ENCODE measurements around the gene MAB21L3.

MAB21L3 gene

GRCh38 chr1:116110567-116111523, at the start of gene MAB21L3:
MAB21L3 (plus strand) TSS chr1:116111399; CDS start chr1:116112616, 1,217 bp downstream.
- DNase-seq (ENCODE audit: low read depth in 2 of 2) = no peak

DNA sequence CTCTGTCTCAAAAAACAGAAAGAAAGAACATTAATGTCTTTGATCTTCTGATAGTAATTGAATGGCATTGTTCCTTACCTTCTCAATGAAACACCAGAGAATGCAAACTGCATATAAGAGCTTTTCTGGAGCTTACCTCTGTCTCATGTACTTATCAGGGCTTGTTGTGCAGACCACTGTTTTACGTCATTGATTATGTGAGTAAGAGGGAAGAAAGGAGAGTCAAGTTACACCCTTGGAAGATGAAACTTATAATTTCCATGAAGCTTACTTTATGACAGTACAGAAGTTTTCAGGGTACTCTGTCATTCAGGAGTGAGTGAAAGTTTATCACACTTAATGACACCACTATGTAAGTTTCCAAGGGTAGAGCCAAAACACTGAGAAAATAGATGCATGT, 49.0 kb upstream of the MAB21L3 start:
- no peak for DNase-seq (ENCODE audit: low read depth in 2 of 2)

DNA sequence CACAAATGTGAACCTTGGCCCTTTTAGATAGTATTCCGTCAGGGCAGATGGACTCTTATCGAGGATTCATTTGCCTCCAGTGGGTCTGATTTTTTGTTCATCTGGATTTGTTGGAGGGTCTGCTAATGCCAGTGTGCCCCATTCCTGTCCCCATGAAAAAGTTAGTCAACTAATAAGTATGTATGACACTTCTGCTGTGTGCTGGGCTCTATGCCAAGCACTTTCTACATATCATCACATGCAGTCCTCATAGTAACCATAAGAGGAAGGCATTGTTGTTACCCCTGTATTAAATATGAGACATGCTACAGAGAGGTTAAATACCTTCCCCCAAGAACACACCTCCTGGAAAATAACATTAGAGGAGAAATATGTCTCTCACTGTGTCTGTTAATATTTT, 46.6 kb upstream of the MAB21L3 start:
- DNase-seq (ENCODE audit: low read depth in 2 of 2) = no peak

- DNase-seq (ENCODE audit: low read depth in 2 of 2) = no peak
These were observed 44.2 kb upstream of the MAB21L3 start for GRCh38 chr1:116066868-116067565.

DNA sequence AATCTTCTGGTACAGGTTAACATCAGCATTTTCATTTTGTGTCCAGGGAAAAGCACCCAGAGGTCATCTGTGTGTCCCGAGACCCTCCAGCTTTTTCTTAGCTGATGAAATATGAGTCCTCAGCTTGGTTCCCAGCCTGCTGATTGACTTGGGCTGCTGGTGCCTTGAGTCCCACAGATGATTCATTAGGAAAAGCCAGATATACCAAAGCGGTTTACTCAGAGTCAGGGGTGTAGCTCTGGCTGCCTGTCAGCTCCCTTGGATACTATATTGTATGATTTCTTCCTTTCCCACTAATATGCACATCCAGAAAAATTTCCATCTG, 43.7 kb upstream of the MAB21L3 start:
- DNase-seq (ENCODE audit: low read depth in 2 of 2) = no peak

- DNase-seq (ENCODE audit: low read depth in 2 of 2) = no peak
These were observed 35.6 kb upstream of the MAB21L3 start for GRCh38 chr1:116075575-116075974.

GRCh38 chr1:116075990-116076389, 35.2 kb upstream of the MAB21L3 start:
- DNase-seq (ENCODE audit: low read depth in 2 of 2) = no peak

DNA sequence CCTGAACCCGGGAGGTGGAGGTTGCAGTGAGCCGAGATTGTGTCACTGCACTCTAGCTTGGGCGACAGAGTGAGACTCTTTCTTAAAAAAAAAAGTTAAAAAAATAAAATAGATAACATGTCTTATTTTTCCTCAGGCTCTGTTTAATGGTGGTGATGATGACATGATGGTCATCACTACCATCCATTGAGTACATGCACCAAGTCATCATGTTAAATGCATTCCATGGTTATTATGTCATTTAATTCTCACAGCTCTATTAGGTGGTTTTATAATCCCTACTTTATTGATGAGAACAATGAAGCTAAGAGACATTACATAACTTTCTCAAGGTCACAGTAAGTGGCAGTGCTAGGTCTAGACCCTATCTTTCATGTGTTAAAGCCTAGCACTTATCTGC, 34.4 kb upstream of the MAB21L3 start:
- DNase-seq (ENCODE audit: low read depth in 2 of 2) = no peak

- no peak for DNase-seq (ENCODE audit: low read depth in 2 of 2)
These were observed 32.4 kb upstream of the MAB21L3 start for GRCh38 chr1:116078699-116079223.

DNA sequence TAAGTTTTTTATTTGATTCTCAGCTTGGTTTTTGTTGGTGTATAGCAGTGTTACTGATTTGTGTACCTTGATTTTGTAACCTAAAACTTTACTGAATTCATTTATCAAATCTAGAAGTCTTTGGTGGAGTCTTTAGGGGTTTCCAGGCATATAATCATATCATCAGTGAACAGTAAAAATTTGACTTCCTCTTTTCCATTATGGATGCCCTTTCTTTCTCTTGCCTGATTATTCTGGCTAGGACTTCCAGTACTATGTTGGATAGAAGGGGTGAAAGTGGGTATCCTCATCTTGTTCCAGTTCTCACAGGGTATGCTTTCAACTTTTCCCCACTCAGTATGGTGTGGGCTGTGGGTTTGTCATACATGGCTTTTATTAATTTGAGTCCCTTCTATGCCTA, 23.6 kb upstream of the MAB21L3 start:
- no peak for DNase-seq (ENCODE audit: low read depth in 2 of 2)

DNA sequence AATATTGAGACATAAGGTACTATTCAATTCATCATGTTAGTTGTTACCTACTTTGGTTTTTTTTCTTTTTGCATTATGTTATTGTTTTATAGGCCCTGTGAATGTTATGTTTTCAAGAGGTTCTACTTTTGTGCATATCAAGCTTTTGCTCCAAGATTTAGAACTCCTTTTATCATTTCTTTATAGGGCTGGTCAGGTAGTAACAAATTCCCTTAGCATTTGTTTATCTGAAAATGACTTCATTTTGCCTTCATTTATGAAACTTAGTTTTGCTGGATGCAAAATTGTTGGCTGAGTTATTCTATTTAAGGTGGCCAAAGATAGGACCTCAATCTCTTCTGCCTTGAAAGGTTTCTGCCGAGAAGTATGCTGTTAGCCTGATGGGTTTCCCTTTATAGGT, 21.3 kb upstream of the MAB21L3 start:
- DNase-seq (ENCODE audit: low read depth in 2 of 2) = no peak

GRCh38 chr1:116091083-116091482, 20.1 kb upstream of the MAB21L3 start:
- DNase-seq (ENCODE audit: low read depth in 2 of 2) = no peak

DNA sequence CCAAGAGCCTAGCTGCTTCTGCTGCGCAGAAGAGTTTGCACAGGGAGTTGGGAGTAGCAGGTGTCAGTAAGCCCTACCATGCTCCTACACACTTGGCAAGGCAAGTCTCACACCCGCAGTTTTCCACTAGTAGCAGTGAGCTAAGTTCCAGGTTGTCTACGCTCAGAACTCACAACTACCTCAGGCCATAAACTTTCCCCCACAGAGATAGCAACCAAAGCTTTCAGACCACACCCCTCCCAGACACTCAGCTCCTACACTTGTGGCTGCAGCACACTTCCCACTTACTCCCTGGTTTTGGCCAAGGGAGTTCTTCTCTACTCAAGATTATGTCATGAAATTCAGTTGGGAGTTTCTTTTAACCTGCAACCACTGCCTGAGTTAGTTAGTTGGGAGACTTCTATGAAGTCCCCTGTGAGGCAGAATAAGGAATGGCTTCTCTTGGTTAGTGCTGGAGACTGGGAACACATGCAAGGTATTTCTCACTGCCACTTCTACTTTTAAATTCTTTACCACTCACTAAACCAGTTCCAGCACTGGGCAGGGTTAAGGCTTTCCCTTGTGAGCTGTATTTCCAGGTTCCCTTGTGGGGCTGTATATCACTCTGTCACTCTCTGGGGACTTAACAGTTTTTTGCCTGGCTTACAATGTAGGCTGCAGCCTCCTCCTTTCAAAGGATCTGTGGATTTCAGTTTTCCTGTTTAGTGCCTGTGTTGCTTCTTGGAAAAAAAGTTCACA, 18.3 kb upstream of the MAB21L3 start:
- DNase-seq (ENCODE audit: low read depth in 2 of 2) = no peak

DNA sequence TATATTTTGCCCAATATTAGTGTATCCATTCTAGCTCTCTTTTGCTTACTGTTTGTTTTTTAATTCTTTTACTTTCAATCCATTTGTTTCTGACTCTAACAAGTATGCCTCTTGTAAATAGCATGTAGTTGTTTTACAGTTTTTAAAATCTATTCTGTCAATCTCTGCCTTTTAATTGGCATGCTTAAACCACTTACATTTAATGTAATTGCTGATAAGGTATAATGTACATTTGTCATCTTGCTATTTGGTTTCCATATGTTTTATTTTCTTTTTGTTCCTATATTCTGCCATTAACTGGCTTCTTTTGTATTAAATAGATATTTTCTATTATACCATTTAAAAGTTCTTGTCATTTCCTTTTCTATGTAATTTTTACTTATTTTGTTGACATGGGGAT, 16.2 kb upstream of the MAB21L3 start:
- no peak for DNase-seq (ENCODE audit: low read depth in 2 of 2)

- DNase-seq (ENCODE audit: low read depth in 2 of 2) = no peak
These were observed 15.1 kb upstream of the MAB21L3 start for GRCh38 chr1:116096013-116096618.

DNA sequence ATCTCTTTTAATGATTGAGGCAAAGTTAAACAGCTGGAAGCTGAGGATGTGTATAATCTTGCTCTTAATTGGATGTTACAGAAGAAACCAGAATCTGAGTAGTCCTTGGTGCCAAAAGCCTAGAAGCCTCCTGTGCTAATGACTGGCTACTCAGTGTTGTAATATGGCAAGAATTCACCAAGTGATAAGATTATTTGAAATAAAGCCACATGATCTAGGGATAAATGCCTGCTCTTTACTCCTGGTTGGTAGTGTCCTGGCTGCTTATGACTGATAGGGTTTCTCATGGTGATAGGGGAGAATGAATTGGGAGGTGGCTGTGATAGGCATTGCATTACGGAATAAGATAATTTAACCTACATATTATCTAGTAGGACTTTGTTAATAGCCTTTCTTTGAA, 13.6 kb upstream of the MAB21L3 start:
- DNase-seq (ENCODE audit: low read depth in 2 of 2) = no peak

DNA sequence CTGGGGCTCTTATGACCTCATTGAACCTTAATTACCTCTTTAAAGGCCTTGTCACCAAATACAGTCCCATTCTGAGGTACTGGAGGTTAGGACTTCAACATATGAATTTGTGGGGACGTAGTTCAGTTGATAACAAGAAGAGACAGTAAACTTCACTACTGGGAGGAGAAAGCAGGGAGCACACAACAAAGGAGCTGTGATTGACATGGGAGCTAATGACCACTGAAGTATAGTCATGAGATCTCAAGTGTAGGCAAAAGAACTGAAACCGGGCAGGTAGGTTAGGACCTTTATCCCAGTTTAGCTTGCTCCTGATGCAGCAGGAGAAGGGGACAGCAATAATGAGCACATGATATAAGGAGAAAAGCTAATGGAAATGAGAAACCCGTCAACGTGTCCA, 11.8 kb upstream of the MAB21L3 start:
- DNase-seq (ENCODE audit: low read depth in 2 of 2) = no peak

DNA sequence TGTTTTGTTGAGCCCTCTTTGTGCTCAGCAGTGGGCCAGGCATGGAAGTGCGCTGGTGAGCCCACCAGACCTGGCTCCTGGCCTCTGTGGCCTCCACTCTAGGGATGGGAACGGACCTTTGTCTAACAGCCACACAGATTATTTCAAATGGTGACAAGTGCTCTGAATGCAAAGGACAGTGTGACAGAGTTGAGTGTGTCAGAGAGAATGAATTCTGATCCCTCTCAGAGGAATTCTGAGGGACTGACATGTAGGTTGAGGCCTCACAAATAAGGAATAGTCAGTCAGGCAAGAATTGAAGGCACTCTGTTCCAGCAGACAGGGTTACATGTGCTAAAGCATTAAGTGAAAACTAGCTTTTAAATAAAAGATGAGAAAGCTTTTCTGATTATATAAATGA, 11.3 kb upstream of the MAB21L3 start:
- DNase-seq (ENCODE audit: low read depth in 2 of 2) = no peak

DNA sequence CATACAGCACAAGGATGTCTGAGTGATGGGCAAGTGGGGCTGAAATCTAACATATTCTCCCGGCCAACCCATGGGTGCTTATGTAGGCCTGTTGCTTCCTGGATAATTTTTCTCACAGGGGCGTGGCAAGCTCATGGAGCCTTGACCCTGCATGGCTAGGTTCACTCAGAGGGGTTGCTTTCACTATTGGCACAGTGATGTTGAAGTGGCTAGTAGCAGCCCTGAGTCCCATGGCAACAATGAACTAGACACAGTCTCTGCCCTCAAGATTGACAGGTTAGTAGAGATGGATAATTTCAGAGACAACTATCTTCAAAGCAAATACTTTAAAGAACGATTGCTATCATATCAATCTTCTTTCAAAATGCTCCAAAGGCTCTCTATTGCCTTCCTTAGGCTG, 6.5 kb upstream of the MAB21L3 start:
- DNase-seq (ENCODE audit: low read depth in 2 of 2) = no peak

DNA sequence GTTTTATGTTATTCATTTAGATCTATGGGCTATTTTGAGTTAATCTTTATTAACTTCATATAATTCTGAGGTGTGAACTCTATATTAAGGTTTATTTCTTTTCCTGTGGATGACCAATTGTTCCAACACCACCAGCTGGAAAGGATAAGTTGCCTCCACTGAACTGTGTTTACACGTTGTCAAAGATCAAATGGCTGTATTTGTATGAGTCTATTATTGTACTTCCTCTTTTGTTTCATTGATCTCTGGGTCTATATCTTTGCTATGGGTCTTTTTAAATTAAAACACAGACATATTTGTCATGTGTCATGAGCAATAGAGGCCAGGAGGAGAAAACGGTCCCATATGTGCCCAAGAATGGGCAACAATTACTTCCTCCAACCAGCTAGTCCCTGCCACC, 5.2 kb upstream of the MAB21L3 start:
- no peak for DNase-seq (ENCODE audit: low read depth in 2 of 2)

GRCh38 chr1:116106646-116107045, 4.6 kb upstream of the MAB21L3 start:
- DNase-seq (ENCODE audit: low read depth in 2 of 2) = no peak

DNA sequence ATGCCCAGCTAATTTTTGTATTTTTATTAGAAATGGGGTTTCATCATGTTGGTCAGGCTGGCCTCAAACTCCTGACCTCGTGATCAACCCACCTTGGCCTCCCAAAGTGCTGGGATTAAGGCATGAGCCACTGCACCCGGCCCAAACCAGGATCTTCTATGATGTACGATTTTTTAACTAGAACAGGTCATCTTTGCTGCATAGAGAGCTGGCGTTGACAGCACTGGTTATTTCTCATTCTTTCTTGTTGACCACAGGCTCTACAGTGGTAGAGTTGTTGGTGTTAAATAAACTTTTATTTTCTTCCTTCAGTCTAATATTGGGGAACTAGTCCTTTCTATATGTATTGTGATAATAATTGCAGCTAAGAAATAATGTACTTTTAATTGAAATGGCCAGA, 3.8 kb upstream of the MAB21L3 start:
- no peak for DNase-seq (ENCODE audit: low read depth in 2 of 2)
